RCC 7860 (cell line): Measurements from ENCODE around the gene DOK7.

Experiments used
- DNase-seq: peaks from one replicate; pipeline ENCODE4 v3.0.0-alpha.2; 2015; ENCODE audit warnings: low spot score
- FAIRE-seq: peaks from 2 replicates; lab custom pipeline; 2012; peaks lifted over from hg19 to GRCh38; lab: Jason Lieb, UNC

The DOK7 gene, protein sequence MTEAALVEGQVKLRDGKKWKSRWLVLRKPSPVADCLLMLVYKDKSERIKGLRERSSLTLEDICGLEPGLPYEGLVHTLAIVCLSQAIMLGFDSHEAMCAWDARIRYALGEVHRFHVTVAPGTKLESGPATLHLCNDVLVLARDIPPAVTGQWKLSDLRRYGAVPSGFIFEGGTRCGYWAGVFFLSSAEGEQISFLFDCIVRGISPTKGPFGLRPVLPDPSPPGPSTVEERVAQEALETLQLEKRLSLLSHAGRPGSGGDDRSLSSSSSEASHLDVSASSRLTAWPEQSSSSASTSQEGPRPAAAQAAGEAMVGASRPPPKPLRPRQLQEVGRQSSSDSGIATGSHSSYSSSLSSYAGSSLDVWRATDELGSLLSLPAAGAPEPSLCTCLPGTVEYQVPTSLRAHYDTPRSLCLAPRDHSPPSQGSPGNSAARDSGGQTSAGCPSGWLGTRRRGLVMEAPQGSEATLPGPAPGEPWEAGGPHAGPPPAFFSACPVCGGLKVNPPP

DNA sequence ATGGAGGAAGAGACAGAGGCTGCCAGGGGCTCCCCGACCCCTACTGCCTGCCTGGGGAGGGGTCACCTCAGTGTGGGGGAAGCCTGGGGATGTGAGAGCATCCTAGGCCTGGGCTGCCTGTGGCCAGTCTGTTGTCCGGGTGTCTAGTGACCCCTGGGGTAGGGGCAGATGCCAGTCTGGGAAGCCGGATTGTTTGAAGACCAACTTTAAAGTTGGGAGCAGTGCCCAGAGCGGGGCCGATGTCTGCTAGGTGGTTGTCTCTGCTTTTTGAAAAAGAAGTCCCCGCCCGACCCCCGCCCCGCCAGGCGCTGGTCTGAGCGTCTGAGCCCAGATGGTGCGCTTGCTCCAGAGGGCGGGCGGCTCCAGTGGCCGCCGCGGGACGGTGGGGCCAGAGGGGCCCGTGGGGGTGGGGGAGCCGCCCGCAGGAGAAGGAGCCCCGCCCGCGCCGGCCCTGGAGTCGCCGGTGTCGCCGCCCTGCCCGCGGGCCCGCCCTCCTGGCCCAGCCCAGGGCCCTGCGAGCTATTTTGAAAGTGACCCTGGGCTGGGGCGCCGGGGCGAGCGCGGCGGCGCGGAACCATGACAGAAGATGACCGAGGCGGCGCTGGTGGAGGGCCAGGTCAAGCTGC, at the start of gene DOK7:
Gene DOK7, plus strand, starts transcription at position 517 of the 626 bp plus-strand sequence. Its CDS starts 70 bp downstream, at position 587.
- no peak for FAIRE-seq
- no peak for DNase-seq

DNA sequence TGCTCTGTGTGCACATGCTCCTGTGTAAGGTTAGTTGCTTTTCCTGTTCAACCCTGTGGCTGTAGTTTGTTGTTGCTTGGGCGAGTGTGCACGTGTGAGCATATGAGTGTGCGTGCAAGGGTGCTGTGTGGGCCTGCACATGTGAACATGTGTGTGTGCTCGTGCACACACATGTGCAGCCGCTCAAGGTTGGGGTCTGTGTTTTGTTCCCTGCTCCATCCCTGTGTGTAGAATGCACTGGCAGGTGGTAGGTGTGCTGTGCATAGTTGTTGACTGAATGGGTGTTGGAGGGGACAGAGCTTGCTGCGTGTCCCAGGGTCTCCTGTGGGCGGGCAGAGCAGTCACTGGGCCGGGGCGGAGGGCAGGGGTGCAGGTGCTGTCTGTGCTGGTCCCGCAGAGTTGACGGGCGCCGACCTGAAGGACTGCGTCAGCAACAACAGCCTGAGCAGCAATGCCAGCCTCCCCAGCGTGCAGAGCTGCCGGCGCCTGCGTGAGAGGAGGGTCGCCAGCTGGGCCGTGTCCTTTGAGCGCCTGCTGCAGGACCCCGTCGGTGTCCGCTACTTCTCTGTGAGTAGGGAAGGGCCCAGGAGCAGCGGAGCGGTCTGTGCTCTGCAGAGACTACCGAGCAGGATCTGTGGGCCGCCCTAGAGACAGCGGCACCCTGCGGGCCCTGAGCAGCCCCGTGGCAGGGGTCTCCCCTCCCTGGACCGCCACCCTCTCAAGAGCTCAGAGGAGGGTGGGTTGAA, 49.3 kb upstream of the DOK7 start:
- no peak for FAIRE-seq
- no peak for DNase-seq

DNA sequence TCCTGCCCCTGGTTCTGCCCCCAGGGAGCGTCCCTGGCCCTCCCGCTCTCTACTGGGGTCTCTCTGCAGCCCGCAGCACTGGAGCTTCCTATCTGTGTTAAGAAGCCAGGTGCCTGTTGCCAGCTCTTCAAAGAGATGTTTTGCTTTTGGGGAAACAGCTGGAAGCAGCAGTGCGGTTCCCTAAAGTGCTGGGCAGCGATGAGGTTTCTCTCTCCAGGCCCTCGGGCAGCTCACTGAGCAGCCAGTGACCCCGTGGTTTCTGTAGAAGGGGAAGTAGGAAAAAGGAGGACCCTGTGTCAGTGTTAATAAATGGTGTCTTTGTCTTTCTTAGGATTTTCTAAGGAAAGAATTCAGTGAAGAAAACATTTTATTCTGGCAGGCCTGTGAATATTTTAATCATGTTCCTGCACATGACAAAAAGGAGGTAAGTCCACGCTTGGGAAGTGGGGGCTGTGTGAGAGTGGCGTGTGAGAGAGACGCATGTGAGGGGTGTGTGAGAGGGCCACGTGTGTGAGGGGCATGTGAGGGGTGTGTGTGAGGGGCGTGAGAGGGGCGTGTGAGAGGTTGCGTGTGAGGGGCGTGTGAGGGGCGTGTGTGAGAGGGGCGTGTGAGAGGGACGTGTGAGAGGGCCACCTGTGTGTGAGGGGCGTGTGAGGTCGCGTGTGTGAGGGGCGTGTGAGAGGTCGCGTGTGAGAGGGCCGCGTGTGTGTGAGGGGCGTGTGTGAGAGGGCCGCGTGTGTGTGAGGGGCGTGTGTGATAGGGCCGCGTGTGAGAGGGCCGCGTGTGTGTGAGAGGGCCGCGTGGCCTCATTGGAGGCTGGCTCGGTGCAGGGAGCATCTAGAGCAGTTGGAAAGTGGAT, 48.5 kb upstream of the DOK7 start:
- FAIRE-seq: no peak
- no peak for DNase-seq

DNA sequence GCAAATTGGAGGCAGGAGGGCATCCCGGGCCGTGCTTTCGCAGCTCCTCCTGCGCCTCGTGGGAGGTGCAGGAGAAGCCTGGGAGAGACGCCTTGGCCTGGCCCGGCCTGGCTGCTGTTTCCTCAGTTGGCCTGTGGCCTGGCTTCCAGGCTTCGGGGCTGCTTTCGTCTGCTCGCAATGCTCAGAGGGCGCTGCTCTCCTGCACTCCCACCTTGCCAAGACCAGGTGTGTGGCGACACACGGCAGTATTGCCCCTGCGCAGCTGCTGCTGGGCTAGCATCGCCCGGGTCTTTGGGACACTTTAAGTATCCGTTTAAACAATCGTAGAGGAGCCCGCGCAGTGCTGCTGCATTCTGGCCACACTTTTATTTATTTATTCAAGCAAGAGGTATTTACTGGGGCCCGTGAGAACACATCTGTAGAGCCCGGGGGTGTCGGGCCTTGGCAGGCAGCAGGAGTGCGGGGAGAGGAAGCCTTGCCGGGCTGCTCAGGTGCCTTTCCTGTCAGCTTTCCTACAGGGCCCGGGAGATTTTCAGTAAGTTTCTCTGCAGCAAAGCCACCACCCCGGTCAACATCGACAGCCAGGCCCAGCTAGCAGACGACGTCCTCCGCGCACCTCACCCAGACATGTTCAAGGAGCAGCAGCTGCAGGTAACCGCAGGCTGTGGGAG, 47.5 kb upstream of the DOK7 start:
- FAIRE-seq (no peak), DNase-seq (no peak)

DNA sequence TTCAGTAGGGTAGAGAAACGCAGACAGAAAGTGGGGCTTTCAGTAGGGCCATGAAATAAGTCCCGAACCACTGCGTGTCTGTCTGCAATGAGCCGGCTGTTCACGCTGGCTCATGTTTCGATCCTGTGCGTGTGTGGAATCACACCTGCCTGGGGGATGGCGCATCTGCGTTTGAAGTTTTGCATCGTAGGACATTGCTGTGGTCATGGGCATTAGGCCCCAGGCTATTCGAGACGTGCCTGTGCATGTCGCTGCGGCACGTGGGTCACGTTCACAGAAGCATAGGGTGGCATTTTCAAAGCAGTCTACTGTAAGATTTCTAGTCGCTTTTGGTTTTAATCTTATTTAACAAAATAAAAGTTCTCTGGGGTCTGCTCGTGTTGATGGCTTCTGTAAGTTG, 46.8 kb upstream of the DOK7 start:
- no peak for FAIRE-seq

DNA sequence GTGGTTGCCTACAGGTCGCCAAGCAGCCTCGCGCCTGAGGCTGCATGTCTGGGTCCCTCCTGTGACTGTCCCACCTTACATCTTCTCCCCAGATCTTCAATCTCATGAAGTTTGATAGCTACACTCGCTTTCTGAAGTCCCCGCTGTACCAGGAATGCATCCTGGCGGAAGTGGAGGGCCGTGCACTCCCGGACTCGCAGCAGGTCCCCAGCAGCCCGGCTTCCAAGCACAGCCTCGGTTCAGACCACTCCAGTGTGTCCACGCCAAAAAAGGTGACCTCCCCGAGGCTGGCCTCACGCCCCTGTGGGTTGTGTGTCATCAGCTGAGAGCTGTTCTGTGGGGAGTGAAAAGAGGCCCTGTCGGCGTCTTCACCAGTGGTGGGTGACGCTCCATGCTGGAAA, 46.3 kb upstream of the DOK7 start:
- DNase-seq: no peak
- FAIRE-seq: no peak

More for the DNA sequence above, 46.8 kb upstream of the DOK7 start:
- DNase-seq: no peak

DNA sequence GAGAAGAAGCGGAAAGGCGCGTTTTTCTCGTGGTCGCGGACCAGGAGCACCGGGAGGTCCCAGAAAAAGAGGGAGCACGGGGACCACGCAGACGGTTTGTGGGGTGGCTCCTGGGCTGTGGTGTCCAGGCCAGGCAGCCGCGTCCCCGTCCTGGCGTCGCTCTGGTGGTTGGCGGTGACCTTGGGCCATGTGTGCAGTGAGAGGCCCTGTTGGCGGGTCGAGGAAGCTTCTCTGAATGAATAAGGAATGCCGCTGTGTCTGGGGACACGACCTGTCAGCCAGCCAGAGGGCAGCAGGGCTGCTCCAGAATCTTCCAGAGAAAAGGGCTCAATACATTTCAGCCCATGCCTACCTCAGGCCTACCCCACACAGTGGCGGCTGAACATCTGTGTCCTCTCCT, 45.7 kb upstream of the DOK7 start:
- no peak for FAIRE-seq
- DNase-seq: no peak

DNA sequence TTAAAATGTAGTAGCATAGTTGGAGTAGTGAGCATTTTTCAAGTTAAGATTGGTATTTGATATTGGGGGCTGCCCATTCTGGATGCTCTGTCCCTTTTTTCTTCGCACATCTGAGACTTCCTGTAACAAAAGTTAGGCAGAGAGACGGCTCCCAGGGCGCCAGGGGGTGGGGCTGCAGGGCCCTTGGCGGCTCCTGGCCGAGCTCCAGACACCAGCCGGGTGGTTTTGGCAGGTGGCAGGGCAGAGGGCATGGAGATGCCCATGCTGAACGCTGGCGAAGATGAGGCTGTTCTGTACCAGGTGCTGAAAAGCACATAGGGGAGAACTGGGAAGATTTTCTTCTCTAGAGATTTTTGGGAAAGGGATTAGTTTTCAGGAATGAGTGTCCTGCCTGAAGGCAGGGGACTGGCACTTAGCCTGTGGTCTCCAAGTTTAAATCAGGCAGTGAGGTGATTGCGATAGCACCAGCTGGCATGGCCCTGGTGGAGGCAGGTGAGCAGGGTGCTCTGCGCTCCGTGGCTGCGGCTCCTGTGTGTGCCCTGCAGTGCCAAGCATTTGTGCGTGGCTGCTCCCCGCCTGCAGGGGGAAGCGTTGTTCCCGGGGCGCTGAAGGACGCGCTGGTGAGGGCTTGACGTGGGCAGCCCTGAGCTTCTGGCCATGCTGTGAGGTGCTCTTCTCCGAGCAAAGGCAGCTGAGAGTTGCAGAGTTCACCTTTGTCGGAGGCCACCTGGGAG, 44.9 kb upstream of the DOK7 start:
- FAIRE-seq: no peak
- DNase-seq: no peak

DNA sequence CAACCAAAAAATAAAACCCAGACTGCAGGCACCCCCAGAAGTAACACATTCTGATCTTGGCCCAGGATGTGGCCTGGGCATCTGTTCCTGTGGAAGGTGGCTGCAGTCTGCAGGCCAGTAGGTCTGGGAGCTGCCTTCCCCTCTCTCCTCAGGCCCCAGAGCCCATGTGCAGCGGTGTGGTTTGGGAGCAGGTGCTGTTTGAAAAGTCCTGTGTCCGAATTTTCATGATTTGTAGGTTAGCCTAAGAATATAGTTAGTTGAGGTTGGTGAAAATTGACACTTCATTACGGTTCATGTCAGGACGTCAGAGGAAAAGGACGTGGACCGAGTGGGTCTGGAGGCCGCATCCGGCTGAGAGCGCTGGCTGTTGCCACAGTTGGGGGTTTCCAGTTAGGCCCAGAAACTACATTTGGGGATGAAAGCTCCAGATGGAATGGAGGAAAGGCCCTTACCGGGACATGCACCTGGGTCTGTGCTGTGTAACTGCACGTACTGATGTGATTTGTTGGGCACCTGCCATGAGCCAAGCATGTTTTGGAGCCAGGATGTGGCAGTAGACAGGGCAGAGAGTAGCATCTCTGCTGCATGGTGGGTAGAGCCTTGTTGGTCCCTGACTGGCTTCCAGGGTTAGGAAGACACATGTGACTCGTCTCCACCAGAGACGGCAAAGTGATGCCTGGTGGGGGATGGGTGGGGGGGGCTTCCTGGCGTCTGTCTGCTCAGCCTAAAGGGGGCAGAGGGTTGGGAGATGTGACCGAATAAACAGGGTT, 43.1 kb upstream of the DOK7 start:
- no peak for DNase-seq
- FAIRE-seq: no peak

DNA sequence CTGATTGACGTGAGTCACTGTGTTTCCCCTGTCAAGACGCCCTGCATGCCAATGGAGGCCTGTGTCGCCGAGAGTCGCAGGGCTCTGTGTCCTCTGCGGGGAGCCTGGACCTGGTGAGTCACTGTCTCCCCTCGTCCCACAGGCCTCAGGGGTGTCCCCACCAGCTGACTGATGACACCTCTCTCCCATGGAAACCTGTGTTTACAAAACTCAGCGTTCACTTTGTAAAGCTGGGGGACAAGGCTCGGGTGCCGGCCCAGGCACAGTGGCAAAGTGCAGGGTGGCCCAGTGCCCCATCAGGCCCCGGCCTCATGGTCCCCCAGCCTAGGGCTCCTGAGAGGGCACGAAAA, 42.5 kb upstream of the DOK7 start:
- FAIRE-seq (no peak), DNase-seq (no peak)

DNA sequence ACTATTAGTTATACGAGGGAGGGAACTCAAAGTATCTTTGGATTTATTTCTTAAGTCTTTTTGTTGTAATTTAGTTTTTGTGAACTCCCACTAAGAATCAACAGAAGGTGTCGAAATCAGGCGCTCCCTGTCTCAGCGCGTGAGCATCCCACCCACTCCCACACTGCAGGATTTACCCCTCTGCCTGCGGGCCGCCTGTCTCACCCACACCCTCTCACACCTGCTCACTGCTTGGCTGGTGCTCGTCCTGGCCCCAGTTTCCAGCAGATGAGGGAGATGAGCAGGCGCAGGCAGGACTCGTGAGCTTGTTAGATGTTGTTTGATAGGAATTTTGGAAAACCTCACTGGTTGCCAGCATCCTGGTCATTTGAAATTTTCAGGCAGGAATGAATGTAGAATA, 42.1 kb upstream of the DOK7 start:
- FAIRE-seq (no peak), DNase-seq (no peak)

DNA sequence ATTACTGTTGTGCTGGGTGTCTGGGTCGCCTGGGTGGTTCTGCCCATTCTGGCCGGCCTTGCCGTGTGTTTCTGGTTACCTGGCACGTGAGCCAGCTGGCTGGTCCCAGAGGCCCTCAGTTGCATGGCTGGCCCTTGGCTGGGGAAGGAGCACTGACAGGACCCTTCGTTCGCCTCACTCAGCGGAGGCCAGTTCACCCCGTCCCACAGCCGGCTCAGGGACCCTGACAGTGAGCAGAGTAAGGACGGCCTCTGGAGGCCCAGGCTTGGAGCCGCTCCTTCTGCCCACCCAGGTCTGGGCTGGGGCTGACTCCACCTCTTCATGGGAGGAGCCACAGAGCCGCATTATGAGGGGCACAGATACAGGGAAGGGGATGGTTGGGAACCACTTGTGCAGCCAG, 41.6 kb upstream of the DOK7 start:
- no peak for DNase-seq
- no peak for FAIRE-seq

DNA sequence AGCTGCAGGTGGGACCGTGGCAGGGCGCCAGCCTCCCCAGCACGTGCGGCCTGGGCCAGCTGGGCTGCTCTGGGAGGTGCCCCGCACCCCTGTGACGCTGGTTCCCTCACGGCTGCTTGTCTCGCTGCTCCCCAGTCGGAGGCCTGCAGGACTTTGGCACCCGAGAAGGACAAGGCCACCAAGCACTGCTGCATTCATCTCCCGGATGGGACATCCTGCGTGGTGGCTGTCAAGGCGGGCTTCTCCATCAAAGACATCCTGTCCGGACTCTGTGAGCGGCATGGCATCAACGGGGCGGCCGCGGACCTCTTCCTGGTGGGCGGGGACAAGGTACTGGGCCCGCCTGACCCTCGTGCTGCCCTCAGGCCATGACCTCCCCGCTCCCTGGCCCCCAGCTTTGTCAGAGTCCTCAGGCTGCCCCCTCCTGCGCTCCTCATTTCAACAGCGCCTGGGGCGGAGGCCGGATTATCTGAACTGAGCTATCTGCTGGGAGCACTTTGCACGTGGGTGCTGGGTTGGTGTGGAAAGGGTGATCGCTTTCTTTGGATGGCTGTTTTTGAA, 40.8 kb upstream of the DOK7 start:
- no peak for FAIRE-seq

DNA sequence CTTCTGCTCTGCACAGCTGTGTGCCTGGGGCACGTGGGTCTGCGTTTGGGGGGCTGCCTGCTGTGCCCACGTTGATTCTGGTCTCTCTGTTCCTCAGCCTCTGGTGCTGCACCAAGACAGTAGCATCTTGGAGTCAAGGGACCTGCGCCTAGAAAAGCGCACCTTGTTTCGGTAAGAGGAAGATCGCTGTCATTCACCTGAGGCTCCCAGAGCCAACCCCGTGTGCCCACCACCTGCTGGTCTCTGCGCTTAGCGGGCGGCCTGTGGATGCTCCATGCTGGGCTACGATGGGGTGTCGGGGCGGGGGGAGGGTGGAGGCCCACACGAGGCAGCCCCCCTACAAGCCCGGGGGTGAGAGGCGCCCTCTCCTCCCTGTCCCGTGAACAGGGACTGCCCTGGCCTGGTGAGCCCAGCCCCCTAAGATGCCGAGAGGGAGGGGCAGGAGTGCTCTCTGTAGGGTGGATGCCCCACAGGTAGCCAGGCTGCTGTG, 40.3 kb upstream of the DOK7 start:
- no peak for FAIRE-seq
- no peak for DNase-seq

More for the DNA sequence above, 40.8 kb upstream of the DOK7 start:
- no peak for DNase-seq

DNA sequence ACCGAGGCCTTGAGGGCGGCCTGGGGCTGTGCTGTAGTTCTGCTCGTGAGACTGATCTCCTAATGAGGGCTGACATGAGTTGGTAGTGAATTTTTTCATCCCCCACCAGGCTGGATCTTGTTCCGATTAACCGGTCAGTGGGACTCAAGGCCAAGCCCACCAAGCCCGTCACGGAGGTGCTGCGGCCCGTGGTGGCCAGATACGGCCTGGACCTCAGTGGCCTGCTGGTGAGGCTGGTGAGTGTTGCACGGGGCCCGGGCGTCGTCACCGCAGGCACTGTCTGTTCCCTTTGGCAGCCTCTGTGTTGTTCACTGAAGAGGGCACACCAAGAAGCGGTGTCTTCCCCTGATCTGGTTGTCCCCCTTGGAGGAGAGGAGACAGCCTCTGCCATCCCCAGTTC, 39.7 kb upstream of the DOK7 start:
- FAIRE-seq (no peak), DNase-seq (no peak)

DNA sequence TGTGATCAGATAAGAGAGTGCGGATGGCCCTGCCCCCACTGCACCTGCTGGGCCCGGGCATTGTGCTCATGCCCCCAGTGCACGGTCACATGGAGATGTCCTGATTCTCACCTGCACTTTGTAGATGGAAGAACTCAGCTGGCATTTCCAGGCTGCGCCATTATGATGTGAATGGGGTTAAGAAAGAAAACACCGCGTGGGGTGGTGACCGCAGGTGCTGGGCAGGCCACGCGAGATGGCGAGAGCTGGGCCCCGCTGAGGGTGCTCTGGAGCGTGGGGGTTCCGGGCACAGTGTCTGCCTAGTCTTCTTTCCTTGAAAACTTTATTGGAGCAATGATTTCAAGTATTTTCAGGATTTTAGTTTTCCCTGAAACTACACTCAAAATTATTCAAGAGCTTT, 39.2 kb upstream of the DOK7 start:
- FAIRE-seq (no peak), DNase-seq (no peak)

DNA sequence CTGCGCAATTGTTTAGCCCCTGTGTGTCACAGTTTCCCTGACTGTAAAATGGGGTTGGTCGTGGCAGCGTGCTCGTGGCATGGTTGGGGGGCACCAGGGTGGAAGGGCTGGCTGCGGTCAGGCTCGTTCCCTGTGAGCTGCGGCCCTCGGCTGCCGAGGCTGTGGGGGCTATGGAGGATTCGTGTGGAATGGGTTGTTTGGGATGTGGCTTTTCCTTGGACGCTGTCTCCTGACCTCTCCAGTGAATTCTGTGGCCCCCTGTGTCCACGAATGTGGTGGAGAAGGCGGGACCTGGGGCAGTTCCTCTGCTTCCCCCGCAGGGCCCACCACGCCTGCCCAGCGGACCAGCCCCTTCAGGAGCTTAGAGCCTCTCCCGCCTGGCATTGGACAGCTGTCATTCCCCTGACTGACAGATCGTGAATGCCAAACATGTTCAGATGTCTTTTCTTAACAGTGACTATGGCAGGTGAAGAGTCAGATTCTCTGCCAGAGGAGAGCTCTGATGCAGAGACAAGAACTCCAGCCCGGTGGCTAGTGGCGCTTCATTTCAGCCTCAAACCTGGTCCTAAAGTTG, 38.5 kb upstream of the DOK7 start:
- FAIRE-seq (no peak), DNase-seq (no peak)
